Measurements from ENCODE around the gene MARCHF6. TPM values are rescaled to one million over a fixed set of nuclear protein-coding genes. Genes with fewer than 3 reads are reported as not detected.
A peak's percentile ranks its signal among the peaks of the same experiment; 100 is the strongest.

MARCHF6 gene
- total and polyA plus RNA-seq, 9 of the 15 experiments (the other 6 are each of a cell fraction or from before 2014, with no cell fraction given) = 74.1 to 456 (median 116) TPM

DNA sequence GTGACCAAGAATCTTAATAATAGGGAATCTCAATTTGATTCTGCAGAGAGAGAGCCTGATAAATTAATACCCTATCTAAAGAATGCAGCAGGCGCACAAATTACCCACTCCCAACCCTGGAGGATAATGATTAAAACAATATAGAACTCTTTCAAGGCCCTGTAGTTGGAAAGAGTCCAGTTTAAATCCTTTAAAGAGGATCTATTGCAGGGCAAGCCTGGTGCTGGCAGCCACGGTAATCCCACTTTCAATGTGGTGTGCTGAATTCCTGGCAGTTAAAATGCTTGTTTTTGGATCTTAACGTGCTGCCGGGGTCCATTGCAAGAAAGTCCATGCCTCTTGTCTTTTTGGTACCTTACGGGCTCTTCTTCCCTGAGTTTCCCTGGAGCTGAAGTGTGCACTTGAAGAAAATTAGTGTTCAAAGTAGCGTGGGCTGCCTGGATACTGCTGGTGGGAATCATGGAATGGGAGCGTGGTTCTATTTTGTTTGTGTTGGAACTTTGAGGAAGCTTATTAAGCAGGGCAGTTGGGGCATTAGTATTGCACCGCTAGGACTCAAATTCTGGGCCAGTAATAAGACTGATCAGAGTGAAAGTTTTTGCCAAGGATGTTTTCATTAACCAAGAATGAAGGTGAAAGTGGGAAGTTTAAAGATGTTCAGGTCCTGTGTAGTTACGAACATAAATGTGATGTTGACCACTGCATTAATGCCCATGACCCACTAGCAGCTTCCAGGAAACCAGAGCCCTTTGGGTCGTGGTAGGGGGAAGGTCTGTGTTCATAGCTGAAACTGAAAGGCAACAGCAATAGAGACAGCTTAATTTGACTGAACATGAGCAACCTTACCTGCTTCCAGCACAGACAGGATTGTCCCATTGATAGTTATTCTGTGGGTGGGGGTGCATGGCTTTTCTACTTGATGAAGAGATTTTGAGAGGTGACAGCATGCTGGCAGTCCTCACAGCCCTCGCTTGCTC, 20.8 kb downstream of the MARCHF6 start:
- Histone ChIP-seq H3K4me1 (replicated peaks in 1 of 2; ENCODE audit: control insufficient read depth in 2 of 2, insufficient read depth in 2 of 2, low read length in 2 of 2) (peaks cover 0 to 5% of the 10 kb centered on the region in 2 experiments; a peak in 3 of 5 replicates), H4K20me1 (replicated peaks; ENCODE audit: control insufficient read depth, insufficient read depth, low read length) (no peaks in the 10 kb centered on the region), H3K79me2 (ENCODE audit: control insufficient read depth, insufficient read depth, low read length) (peaks cover 94% of the 10 kb centered on the region), H3K27ac (ENCODE audit: extremely low read depth, low read depth, low read length) (no peak overlapping the region), H3K4me2 (ENCODE audit: insufficient read depth, low read length) (no peak overlapping the region), H3K4me3 (no peak overlapping the region), H3K9me3 (replicated peaks; ENCODE audit: control insufficient read depth, insufficient read depth, low read depth, low read length) (0 out of 2 replicates have a peak, but pooled peaks cover 13% of the 10 kb centered on the region), H3K36me3 (ENCODE audit: control insufficient read depth, insufficient read depth, low read length) (peaks cover 53% of the 10 kb centered on the region), H3K9ac (ENCODE audit: insufficient read depth in 1 of 2, low read depth in 2 of 2, low read length in 2 of 2) (no peak overlapping the region), H2AFZ (ENCODE audit: low read depth, low read length) (no peak overlapping the region), H3K27me3 (ENCODE audit: control insufficient read depth in 2 of 2, insufficient read depth in 2 of 2, low read length in 2 of 2) (no peaks in the 10 kb centered on the region), H3K9me1 (ENCODE audit: control insufficient read depth, insufficient read depth, low read length) (no peaks in the 10 kb centered on the region)
- POLR2A ChIA-PET = interaction anchor here (0.6 kb wide), 1 partner anchor 93 kb away, joined by 3 read pairs; no protein-coding TSS in a partner anchor
- ATAC-seq = no peak
- no peak for FAIRE-seq
- intact Hi-C loops (cut with micrococcal nuclease) (no loop called here), in situ Hi-C loops (cut with MboI) (loop anchor here (5.0 kb wide), 1 partner anchor 92 kb away; no protein-coding TSS in a partner anchor)
- TF ChIP-seq, protein P1, sequence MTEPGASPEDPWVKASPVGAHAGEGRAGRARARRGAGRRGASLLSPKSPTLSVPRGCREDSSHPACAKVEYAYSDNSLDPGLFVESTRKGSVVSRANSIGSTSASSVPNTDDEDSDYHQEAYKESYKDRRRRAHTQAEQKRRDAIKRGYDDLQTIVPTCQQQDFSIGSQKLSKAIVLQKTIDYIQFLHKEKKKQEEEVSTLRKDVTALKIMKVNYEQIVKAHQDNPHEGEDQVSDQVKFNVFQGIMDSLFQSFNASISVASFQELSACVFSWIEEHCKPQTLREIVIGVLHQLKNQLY (CRISPR knock-in tag; conservative IDR thresholded peaks at IDR 0.05) = no peak
- TF ChIP-seq, protein P2, sequence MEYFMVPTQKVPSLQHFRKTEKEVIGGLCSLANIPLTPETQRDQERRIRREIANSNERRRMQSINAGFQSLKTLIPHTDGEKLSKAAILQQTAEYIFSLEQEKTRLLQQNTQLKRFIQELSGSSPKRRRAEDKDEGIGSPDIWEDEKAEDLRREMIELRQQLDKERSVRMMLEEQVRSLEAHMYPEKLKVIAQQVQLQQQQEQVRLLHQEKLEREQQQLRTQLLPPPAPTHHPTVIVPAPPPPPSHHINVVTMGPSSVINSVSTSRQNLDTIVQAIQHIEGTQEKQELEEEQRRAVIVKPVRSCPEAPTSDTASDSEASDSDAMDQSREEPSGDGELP (CRISPR knock-in tag; IDR thresholded peaks at IDR 0.05; ENCODE audit: borderline replicate concordance) = no peak
- TF ChIP-seq ZNF57 (CRISPR knock-in tag; IDR thresholded peaks at IDR 0.05) (no peak), ZNF444 (CRISPR knock-in tag; IDR thresholded peaks at IDR 0.05) (no peak), ZNF609 (CRISPR knock-in tag; IDR thresholded peaks at IDR 0.05; ENCODE audit: borderline replicate concordance) (no peak), PTBP1 (IDR thresholded peaks at IDR 0.05; ENCODE audit: low read depth, low read length) (no peak), POLR2AphosphoS5 (IDR thresholded peaks at IDR 0.05; ENCODE audit: control insufficient read depth, insufficient read depth, low read depth, low read length) (0 out of 2 replicates have a peak, but pooled peaks have one; percentile 10)
- no TSS peak for BruUV-seq (replicated peaks)
- DNase-seq (ENCODE audit: extremely low read depth in 1 of 4, low spot score in 3 of 4) = no peak
- WGBS (ENCODE audit: insufficient coverage, low coverage, missing lambda C conversion rate) = 94% methylated on average over 11 of the region's 11 CpGs
- CTCF ChIA-PET (ENCODE audit: low intra/inter-chr PET ratio) = no interaction called here
